MM.1S (cell line): Measurements from ENCODE around the gene GART.

Experiments
- DNase-seq: peaks from one replicate; pipeline ENCODE4 v3.0.0-alpha.2; 2015
- H2AFZ ChIP-seq: fragments of 300-600 bp; sonication (generic); 2 replicates; pipeline ENCODE4 v1.6.0; 2016; ENCODE audit warnings: antibody characterized with exemption, low read length
- H3F3A ChIP-seq: fragments of 300-600 bp; sonication (generic); 2 replicates; pipeline ENCODE4 v1.6.1; 2016; ENCODE audit warnings: mild to moderate bottlenecking, antibody characterized with exemption, low read length, moderate library complexity, mixed read lengths; ENCODE audit not compliant: insufficient read depth
- H3K27ac ChIP-seq: fragments of 300-600 bp; sonication (generic); 2 replicates; pipeline ENCODE4 v1.5.1; 2016; ENCODE audit warnings: mild to moderate bottlenecking, low read length
- H3K27me3 ChIP-seq: fragments of 300-600 bp; sonication (generic); replicated peaks from 2 replicates; pipeline ENCODE4 v1.6.0; 2016; ENCODE audit warnings: low read length; ENCODE audit not compliant: insufficient read depth
- H3K36me3 ChIP-seq: fragments of 300-600 bp; sonication (generic); replicated peaks from 2 replicates; pipeline ENCODE4 v1.6.1; 2016; ENCODE audit warnings: mild to moderate bottlenecking, low read length, mixed read lengths; ENCODE audit not compliant: insufficient read depth
- H3K4me1 ChIP-seq: fragments of 300-600 bp; sonication (generic); 2 replicates; pipeline ENCODE4 v1.6.1; 2016; ENCODE audit warnings: low read length, mixed read lengths
- H3K4me2 ChIP-seq: fragments of 300-600 bp; sonication (generic); 2 replicates; pipeline ENCODE4 v1.6.0; 2016; ENCODE audit warnings: low read depth, low read length
- H3K4me3 ChIP-seq: fragments of 300-600 bp; sonication (generic); 2 replicates; pipeline ENCODE4 v1.5.1; 2016; ENCODE audit warnings: low read length, mixed read lengths
- H3K79me2 ChIP-seq: fragments of 300-600 bp; sonication (generic); 2 replicates; pipeline ENCODE4 v1.6.1; 2016; ENCODE audit warnings: mixed run types, low read length, mixed read lengths
- H3K9ac ChIP-seq: fragments of 300-600 bp; sonication (generic); 2 replicates; pipeline ENCODE4 v1.6.1; 2016; ENCODE audit warnings: low read length, mixed read lengths
- H3K9me2 ChIP-seq: fragments of 300-600 bp; sonication (generic); replicated peaks from 2 replicates; pipeline ENCODE4 v1.6.1; 2016; ENCODE audit warnings: mild to moderate bottlenecking, low read length, mixed read lengths; ENCODE audit not compliant: insufficient read depth
- H3K9me3 ChIP-seq: fragments of 300-600 bp; sonication (generic); replicated peaks from 2 replicates; pipeline ENCODE4 v1.6.1; 2016; ENCODE audit warnings: mild to moderate bottlenecking, low read length, mixed read lengths; ENCODE audit not compliant: insufficient read depth
- H4K20me1 ChIP-seq: fragments of 300-600 bp; sonication (generic); 2 replicates; pipeline ENCODE4 v1.6.1; 2016; ENCODE audit warnings: mild to moderate bottlenecking, low read length, moderate library complexity, mixed read lengths; ENCODE audit not compliant: insufficient read depth
- EZH2 ChIP-seq: fragments of 300-600 bp; sonication (generic); optimal IDR thresholded peaks from 2 replicates; pipeline ENCODE3; 2017; ENCODE audit warnings: low read depth, mild to moderate bottlenecking, antibody characterized with exemption, low read length, mixed read lengths
- EZH2phosphoT487 ChIP-seq: fragments of 300-600 bp; sonication (generic); IDR thresholded peaks from 2 replicates; pipeline ENCODE4 v1.6.1; 2018; ENCODE audit warnings: antibody characterized with exemption, low read length
- TF ChIP-seq, protein P1 (sequence below): fragments of 300-600 bp; sonication (generic); IDR thresholded peaks from 2 replicates; pipeline ENCODE4 v1.5.1; 2016; ENCODE audit warnings: antibody characterized with exemption, low read length, mixed read lengths

GART gene

DNA sequence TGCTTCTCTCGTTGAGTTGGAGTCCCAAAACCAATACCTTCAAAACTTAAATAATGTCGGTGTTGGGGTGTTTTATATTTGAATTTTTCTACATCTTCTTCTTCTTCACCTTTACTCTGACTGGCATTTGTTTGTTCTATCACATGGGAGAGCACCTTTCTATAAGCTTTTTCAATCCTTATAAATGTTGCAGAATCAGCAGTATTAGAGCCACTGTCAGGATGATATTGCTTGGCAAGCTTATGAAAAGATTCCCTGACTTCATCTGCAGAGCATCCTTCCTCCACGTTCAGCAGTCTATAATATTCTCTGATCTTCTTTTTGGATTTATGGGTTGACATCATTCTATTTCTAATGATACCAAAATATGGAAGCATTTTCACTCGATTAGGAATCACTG is 53.0 kb downstream of the GART start:
- DNase-seq: no peak
- Histone ChIP-seq H3K79me2 (no peaks in the 10 kb centered on the region), H3K4me2 (no peak overlapping the region), H3K9me3 (no peaks in the 10 kb centered on the region), H3F3A (no peaks in the 10 kb centered on the region), H3K4me1 (peaks cover 5% of the 10 kb centered on the region; the same call in 1 of the 2 replicates), H3K36me3 (no peaks in the 10 kb centered on the region), H3K27me3 (no peaks in the 10 kb centered on the region), H3K27ac (no peak overlapping the region), H4K20me1 (no peaks in the 10 kb centered on the region), H3K9ac (no peak overlapping the region), H2AFZ (no peak overlapping the region), H3K9me2 (no peaks in the 10 kb centered on the region), H3K4me3 (no peak overlapping the region)
- TF ChIP-seq EZH2phosphoT487 (no peak), EZH2 (no peak)
- TF ChIP-seq, protein P1, sequence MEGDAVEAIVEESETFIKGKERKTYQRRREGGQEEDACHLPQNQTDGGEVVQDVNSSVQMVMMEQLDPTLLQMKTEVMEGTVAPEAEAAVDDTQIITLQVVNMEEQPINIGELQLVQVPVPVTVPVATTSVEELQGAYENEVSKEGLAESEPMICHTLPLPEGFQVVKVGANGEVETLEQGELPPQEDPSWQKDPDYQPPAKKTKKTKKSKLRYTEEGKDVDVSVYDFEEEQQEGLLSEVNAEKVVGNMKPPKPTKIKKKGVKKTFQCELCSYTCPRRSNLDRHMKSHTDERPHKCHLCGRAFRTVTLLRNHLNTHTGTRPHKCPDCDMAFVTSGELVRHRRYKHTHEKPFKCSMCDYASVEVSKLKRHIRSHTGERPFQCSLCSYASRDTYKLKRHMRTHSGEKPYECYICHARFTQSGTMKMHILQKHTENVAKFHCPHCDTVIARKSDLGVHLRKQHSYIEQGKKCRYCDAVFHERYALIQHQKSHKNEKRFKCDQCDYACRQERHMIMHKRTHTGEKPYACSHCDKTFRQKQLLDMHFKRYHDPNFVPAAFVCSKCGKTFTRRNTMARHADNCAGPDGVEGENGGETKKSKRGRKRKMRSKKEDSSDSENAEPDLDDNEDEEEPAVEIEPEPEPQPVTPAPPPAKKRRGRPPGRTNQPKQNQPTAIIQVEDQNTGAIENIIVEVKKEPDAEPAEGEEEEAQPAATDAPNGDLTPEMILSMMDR: no peak

DNA sequence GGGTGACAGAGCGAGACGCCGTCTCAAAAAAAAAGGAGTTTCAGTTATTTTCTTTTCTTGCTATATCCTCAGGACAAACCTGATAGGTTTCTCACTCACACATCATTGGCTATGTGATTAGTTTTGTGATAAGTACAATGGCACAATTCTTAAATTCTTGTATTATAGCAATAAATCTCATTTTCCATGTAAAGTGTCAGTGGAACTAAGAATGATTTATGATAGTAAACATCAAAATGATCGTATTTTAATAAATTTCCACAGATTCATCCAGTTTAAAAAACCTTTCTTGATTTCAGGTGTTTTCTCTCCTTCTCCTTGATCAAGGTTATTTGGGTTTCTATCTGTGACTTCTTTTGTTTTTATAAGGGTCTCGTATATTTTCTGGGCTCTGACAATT is 53.9 kb downstream of the GART start:
- Histone ChIP-seq H3K9ac (no peak overlapping the region), H3F3A (no peaks in the 10 kb centered on the region), H4K20me1 (no peaks in the 10 kb centered on the region), H3K9me2 (no peaks in the 10 kb centered on the region), H3K4me1 (peaks cover 5% of the 10 kb centered on the region; the same call in 1 of the 2 replicates), H3K4me3 (no peak overlapping the region), H3K4me2 (no peak overlapping the region), H3K36me3 (no peaks in the 10 kb centered on the region), H3K79me2 (no peaks in the 10 kb centered on the region), H3K27me3 (no peaks in the 10 kb centered on the region), H2AFZ (no peak overlapping the region), H3K9me3 (no peaks in the 10 kb centered on the region), H3K27ac (no peak overlapping the region)
- TF ChIP-seq, protein P1: no peak
- TF ChIP-seq EZH2phosphoT487: no peak
- TF ChIP-seq EZH2: no peak
- DNase-seq: no peak

DNA sequence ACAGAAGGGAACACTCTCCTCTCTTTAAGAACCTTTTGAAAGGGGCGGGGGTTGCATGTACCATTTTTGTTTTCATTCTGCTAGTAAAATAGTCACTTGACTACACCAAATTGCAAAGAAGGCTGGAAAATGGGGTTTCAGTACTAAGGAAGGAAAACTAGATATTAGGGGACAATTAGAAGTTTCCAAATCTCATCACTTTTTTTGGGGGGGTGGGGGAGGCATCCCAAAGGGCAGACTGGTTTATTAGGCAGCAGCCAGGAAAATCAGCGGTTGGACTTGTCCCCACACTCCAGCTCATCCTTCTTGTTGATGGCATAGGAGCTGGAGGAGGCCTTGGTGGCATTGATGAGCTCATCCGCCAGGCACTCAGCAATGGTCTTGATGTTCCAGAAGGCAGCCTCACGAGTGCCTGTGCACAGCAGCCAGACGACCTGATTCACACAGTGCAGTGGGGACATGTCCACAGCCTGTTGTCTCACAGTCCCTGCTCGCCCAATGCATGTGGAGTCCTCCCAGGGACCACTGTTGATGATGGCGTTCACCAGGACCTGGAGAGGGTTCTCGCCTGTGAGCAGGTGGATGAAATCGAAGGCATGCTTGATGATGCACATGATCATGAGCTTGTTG is 60.5 kb downstream of the GART start:
- H2AFZ ChIP-seq: no peak overlapping the region
- H3K9me3 ChIP-seq: no peaks in the 10 kb centered on the region
- H3K4me2 ChIP-seq: no peak overlapping the region
- DNase-seq: no peak
- no peaks in the 10 kb centered on the region for H3K36me3 ChIP-seq
- H3F3A ChIP-seq: peaks cover 22% of the 10 kb centered on the region
- no peaks in the 10 kb centered on the region for H3K27me3 ChIP-seq
- H3K27ac ChIP-seq: no peak overlapping the region
- H3K9me2 ChIP-seq: no peaks in the 10 kb centered on the region
- no peak overlapping the region for H3K4me3 ChIP-seq
- H3K9ac ChIP-seq: no peak overlapping the region
- TF ChIP-seq, protein P1: no peak
- TF ChIP-seq EZH2phosphoT487: no peak
- no peak for TF ChIP-seq EZH2
- no peaks in the 10 kb centered on the region for H4K20me1 ChIP-seq
- peaks cover 16% of the 10 kb centered on the region for H3K79me2 ChIP-seq
- peaks cover 5% of the 10 kb centered on the region; the same call in 1 of the 2 replicates for H3K4me1 ChIP-seq
